GM21786 (cell line): ENCODE data around the gene ARHGAP36.

Experiments used
- ATAC-seq: cut with Tn5 transposase; IDR thresholded peaks from one replicate; pipeline ENCODE4 v1.9.1; 2021; ENCODE audit not compliant: unreplicated experiment

Gene ARHGAP36

GRCh38 chrX:131068945-131069719 lies 11.0 kb downstream of the ARHGAP36 start:
- ATAC-seq = no peak

GRCh38 chrX:131072871-131073571 lies 14.9 kb downstream of the ARHGAP36 start:
- no peak for ATAC-seq

GRCh38 chrX:131073607-131074006 lies 15.5 kb downstream of the ARHGAP36 start:
- no peak for ATAC-seq

- ATAC-seq = no peak
Measured at GRCh38 chrX:131081772-131082740, 23.9 kb downstream of the ARHGAP36 start.

- ATAC-seq = no peak
Measured at GRCh38 chrX:131083510-131084142, 25.5 kb downstream of the ARHGAP36 start.

GRCh38 chrX:131084145-131084544 lies 26.0 kb downstream of the ARHGAP36 start:
- ATAC-seq = no peak

- ATAC-seq = no peak
Measured at GRCh38 chrX:131136776-131137175, 78.6 kb downstream of the ARHGAP36 start.

- no peak for ATAC-seq
Measured at GRCh38 chrX:131139072-131139471, 80.9 kb downstream of the ARHGAP36 start.
